HG03097 (cell line): ENCODE data around the gene VGLL2.

Experiments used
- ATAC-seq: cut with Tn5 transposase; IDR thresholded peaks from one replicate; pipeline ENCODE4 v1.9.1; 2021; ENCODE audit not compliant: unreplicated experiment, low FRiP score

VGLL2 gene

DNA sequence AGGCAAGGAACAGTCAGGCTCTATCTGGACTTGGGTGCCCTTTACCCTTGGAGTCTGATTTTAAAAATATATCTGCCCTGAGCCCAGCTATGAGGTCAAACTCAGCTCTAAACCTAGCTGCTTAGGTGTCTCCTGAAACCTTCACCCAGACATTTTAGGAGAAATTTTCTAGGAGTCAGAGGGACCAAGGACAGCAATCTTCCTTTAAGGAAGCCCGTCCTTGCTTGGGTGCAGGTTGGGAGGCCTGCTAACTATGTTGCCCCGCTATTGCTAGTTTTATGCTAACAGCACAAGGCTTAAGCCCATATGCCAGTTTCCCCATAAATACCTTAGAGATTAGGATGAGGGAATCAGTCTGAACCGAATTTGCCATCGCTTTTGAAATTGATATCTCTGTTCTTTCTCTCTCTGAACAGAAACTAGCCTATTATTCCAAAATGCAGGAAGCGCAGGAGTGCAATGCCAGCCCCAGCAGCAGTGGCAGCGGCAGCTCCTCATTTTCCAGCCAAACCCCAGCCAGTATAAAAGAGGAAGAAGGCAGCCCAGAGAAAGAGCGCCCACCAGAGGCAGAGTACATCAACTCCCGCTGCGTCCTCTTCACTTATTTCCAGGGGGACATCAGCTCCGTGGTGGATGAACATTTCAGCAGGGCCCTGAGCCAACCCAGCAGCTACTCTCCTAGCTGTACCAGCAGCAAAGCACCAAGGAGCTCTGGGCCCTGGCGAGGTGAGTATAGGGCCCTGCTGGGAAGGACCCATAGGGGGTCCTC, 2.6 kb downstream of the VGLL2 start:
- no peak for ATAC-seq

DNA sequence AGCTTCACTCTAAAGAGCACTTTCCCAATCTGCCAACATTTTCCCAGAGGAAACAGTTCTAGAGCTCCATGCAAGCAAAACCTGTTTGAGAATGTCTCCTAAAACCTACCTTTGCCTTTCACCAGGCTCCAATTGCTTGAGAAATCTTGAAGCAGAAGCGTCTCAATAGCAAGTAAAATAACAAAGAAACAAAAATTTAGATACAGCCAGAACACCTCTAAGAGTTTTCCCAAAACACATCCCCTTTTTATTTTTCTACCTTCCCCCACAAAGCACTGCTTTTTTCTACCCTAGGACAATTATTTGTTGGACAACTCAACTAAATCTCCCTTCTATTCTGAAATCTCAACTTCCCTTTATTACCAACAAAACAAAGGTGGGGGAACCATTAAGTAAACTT, 3.6 kb downstream of the VGLL2 start:
- no peak for ATAC-seq

DNA sequence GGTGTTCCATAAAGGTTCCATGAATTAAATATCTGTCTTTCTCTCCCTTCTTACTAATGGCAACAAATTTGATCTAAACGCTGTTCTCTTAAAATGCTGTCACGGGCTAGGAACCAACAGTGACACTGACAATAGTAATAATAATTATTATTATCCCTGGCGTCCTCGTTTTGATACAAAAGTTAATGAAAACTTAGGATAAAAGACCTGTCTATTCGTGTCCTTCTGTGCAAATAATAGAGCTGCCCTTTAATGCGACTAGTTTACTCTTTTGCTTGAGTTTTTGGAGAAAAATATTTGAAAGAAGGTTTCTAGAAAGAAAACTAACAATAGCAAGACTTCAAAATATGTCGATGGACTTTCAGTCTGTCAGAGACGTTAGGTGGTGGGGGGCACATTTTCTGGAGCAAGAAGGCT, 4.3 kb downstream of the VGLL2 start:
- no peak for ATAC-seq

DNA sequence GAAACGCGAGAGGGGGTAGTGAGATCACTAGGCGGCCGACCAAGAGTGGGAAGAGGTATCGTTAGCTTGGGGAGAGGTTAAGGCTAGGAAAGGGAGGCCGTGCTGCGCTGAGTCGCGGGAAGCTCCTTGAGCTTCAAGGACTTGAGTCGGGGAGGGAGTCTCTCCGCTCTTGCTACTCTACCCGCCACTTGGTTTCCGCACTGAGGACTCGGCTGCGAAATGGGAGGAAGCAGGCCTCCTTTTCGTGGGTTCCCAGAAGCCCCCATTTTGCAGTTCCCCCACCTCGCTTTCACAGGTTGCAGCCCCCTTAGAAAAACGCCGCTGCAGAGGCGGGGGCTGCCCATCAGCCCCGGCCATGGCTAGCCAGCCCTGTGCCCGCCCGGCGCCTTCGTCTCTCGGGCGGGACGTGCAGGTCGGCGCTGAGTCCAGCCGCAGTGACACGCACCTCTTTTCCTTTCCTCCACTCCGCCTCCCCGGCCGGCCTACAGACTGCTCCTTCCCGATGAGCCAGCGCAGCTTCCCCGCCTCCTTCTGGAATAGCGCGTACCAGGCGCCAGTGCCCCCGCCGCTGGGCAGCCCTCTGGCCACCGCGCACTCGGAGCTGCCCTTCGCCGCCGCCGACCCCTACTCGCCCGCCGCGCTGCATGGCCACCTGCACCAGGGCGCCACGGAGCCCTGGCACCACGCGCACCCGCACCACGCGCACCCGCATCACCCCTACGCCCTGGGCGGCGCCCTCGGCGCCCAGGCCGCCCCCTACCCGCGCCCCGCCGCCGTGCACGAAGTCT, 4.9 kb downstream of the VGLL2 start:
- no peak for ATAC-seq

DNA sequence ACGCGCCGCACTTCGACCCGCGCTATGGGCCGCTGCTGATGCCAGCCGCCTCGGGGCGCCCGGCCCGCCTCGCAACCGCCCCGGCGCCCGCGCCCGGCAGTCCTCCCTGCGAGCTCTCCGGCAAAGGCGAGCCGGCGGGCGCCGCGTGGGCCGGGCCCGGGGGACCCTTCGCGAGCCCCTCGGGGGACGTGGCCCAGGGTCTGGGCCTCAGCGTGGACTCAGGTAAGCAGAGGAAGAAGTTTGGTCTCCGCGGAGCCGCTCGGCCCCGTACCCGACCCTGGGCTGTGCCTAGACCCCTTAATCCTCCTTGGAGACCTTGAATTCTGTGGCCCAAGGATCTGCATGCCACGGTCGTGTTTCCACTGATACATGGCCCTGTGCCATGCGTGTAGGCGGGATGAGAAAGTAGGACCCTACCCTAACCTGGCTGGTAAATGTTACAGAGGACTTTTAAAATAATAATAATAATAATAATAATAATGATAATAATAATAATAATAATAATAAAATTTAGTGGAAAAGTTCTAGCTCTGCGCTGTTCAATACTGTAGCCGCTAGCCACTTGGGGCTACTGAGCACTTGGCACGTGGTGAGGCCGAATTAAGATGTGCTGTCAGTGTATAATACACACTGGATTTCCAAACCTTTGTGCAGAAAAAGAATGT, 5.6 kb downstream of the VGLL2 start:
- ATAC-seq = no peak

DNA sequence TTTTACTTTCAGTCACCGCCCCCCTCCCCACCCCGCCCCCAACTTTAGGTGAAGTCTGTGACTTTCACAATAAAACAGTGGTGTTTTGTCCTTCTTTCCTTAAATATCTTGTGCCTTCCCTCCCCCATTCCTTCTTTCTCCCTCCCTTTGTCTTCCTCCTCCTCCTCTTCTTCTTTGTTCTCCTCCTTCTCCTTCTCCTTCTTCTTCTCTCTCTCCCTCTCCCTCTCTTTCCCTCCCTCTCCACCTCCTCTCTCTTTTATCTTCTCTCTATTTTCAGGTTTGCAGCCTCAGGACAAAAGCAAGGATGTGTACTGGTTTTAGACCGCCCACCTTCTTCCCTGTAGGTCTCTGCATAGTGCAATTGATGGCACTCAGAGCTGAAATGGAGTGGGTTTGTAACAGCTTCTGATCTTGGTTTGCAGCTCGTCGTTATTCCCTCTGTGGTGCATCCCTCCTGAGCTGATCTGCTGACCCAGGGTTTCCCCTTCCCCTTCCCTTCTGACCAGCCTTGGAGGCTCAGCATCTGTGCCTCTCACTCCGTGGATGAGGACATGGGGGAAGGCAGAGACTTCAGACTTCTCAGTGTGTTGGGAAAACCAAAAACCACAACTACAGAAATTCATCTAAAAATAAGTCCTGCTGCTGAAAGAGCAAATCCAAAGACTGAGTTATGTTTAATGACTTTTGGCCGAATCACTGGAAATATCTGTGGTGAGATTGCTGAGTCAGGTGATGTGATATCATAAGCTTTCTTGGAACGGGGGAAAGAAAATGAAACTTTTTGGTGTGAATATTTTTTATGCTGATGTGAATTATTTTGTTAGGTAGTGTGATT, 6.9 kb downstream of the VGLL2 start:
- ATAC-seq = no peak

DNA sequence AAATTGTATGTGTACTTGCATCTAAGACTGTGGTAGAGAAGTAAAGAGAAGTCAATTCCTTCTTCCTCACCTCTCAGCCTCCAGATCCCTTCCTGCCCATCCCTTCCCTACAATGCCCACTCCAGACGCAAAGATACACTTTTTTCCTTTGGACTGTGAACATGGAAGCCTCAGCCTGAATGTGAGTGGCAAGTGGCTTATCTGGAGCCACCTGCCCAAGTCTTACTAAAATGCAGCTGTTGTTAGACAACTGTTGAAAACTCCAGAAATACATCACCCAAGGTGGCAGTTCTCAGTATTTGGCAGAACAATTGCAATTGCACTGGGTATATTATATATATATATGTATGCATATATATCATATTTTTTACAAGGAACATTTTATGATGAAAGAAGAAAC, 7.5 kb downstream of the VGLL2 start:
- no peak for ATAC-seq

DNA sequence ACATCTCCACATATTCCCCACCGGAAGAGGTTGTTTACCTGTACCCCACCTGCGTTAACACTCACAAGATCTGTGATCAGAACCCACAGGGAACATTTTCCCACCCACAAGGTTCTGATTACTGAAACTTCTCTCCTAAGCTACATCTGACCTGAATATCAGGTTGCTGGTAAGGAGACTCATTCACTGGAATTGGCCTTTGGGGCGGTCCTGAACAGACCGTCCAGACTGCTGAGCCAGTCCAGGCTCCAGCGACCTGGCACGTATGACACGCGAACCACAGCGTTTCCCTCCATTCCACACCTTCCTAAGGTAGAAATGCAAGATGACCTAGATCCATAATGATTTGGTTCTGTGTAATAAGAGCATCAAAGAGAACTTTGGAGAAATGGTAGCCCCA, 9.8 kb downstream of the VGLL2 start:
- ATAC-seq = no peak

DNA sequence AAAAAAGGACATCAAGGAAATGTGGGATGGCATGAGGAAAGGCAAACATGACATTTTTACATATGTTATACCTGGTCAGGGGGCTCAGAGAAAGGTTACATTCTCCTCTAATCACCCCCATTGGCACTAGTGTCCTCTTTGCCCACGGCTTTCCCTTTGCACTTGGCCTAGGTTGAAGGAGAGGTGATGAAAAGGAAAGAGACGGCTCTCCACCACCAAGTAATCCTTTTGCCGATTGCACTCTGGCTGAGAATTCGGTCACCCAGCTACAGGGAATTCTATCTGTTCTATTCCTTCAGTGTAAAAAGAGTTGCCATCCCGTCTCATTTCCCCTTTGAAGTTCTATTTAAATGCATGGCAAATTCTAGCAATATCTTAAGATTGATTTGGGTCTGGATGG, 10.4 kb downstream of the VGLL2 start:
- no peak for ATAC-seq

DNA sequence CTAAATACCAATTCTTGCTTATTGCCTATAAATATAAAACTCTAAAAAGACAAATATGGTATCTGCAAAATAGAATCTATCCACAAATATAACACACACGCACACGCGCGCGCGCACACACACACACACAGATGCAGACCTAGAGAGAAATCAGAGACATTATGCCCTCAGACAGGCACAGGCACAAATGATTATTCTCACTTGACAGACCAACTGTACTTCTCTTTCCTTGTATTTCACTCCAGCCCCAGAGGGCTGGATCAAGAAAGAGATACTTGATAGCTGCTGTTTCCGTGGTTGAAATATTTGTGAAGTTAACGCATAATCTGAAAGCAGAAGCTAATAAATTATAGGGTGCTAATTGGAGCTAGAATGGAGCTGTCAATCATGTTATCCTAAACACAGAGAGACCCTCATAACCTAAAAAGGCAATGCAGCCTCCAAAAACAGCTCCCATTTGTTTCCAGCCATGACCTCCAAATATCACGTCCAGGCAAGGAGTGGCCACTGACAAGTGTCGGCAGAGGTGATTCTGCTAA, 11.5 kb downstream of the VGLL2 start:
- no peak for ATAC-seq

DNA sequence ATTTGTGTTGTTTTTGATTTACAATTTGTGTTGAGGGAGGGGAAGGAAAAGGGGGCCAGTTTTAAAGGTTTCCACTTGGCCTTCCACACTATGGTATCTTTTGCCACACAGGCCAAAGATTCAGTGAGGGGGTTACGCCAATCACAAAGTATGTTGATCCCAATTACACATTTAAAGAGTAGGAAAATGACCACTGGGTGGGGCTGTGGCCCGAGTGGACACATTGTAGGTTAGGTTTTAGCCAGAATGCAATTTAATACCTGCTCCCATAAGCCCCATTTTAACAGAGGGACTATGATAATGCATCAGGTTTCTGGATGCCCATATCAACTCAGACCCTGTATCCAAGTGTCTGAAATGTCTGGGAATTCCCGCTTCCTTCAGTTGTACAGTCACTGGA, 15.6 kb downstream of the VGLL2 start:
- no peak for ATAC-seq

DNA sequence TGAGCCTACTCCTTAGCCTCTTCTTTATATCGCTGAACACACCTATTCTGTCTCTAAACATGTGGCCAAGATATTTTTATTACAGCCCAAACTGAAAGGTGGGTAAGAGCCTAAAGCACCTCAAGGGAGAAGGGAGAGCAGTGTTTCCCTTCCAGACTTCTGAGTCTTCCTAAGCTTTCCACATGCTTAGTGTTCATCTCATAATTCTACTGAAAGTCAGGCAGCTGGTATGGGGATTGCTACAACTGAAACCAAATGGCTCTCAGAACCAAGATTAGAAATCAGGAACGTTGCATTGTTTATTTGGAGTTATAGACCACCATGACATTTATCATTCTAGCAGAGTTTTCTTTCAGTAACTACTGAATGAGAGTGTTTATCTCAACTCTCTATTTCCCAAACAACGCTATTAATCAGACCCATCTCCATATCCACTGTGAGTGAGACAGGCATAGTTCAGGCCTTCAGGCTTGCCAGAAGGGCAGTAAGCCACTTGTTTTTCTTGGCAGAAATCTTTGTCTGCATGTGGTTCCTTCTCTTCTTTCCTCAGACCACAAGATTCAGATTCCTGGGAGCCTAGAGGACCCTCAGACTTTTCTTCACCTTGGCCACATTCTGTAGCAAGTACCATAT, 22.8 kb downstream of the VGLL2 start:
- no peak for ATAC-seq

DNA sequence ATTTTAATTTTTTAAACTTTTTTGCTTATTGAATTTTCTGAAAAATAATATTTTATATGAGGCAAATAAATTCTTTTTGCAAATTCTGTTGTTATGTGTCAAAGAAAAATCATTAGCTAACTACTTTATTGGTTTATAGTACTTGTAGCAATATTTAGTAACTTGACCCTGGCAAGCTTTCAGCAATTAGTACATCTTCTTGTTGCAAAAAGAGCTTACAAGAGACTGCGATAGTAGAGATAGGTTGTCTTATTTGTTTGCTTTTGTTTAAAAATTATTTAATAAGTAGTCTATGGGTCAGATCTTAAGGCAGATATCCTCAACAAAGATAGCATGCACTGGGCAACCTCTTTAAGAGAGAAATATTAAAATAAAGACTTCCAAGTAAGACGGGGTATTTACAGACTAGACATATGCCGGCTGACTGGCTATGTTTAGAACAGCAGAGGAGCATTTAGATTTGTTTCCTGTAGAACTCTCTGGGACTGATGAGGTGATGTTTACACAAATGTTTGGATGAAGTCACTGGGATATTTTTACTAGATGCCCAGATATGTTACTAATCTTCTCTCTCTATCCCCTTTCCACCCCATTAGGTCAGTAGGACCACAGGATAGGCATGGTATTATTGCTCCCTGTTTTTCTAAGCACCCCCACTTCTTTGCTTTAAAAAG, 25.0 kb downstream of the VGLL2 start:
- ATAC-seq = no peak

DNA sequence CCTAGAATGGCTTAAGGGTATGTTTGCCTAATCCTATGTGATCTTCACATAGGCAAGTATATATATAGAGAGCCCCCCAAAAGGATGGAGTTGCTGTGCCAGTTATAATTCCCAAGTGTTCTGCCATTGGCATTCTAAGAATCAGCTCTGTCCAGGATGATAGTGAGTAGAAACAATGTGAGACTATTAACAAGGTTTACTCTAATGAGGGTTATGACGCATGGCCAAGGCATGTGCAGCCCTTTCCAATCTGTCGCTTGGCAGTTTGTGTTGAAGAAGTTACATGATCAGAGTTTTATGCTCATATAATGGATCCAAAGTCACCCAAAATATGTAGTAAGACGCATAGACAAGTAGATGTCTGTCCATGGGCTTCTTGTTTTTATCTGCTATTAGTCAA, 33.6 kb downstream of the VGLL2 start:
- no peak for ATAC-seq

DNA sequence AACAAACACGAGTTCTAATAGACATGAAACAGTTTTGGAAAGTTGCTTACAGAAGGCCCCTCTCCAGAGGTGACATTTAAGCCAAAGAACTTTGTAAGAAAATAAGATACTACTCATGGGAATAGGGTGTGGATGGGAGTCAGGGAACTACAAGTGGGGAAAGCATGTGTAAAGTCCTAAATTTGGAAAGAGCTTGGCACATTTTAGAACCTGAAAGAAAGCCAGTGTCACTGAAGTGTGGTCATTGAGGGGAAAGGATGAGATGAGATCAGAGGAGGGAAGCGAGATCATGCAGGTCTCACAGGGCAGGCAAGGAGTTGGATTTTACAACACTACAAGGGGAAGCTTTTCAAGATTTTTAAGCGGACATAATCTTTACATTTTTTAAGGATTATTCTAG, 38.0 kb downstream of the VGLL2 start:
- ATAC-seq = no peak

DNA sequence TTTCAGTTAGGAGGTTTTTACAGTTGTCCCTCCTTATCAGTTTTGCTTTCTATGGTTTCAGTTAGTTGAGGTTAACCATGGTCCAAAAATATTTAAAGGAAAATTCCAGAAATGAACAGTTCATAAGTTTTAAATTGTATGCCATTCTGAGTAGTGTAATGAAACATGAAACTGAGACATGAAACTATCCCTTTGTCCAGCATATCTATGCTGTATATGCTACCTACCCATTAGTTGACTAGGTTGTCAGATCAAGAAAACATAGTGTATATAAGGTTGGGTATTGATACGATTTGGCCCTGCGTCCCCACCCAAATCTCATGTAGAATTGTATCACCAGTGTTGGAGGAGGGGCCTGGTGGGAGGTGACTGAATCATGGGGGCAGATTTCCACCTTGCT, 39.1 kb downstream of the VGLL2 start:
- no peak for ATAC-seq

DNA sequence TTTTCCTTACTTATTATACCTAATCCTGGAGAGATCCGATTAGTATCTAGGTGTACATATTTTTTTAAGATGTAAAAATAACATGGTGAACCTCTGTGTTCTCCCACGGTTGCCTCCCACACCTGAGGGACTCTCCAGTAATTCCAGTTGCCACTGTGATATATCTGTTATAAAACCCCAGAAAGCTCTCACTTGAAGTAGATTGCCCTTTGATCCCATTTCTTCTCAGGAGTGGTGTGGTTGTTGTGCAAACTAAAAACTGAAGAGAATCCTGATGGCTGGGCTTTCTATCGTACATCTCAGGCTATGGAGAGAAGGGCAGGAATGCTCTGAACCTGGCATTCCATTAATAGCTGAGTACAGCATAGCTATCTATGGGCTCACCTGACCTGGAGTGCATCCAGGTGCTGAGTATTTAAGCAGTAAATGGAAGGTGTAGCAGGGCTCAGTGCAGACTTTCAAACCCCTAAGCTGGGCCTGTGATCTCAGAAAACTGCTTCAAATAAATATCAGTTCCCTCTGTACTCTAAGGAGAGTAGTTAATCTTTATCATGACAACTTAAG, 41.0 kb downstream of the VGLL2 start:
- no peak for ATAC-seq

DNA sequence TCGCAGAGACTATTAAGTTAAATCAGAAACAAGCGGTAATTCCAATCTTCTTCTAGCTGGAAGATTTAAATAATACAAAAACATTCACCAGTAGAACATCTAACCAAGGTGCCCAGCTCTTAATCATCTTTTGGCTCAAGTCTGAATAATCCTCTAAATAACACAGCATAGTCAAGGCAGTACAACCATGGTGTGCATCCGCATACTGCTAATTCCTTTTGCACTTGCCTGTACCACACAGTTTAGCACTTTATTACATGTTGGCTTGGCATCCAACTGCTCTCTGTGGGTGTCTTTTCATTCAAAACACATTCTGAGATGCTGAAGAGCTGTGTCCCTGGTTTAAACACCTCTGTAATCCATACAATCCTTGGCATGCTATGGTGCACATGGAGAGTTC, 42.3 kb downstream of the VGLL2 start:
- no peak for ATAC-seq

DNA sequence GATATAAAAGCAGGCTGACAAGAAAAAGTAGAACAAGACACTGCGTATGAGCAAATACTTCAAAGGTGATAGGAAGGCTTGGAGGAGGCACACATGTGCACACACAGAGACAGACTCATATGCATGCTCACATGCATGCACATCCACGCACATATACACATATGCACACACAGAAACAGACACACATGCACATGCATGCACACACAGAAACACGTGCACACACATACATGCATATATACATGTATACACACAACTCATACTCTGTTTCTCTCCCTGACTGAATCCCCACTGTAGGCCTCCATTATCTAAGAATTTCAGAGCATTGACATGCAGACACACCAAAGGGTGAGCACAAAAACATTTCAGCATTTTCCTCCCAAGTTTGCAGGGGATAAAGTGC, 43.7 kb downstream of the VGLL2 start:
- ATAC-seq = no peak
